GM21447 (cell line): ENCODE results near the gene SCUBE3.

ENCODE experiments used
- ATAC-seq: cut with Tn5 transposase; IDR thresholded peaks from one replicate; pipeline ENCODE4 v1.9.1; 2021; ENCODE audit not compliant: unreplicated experiment

The SCUBE3 gene

DNA sequence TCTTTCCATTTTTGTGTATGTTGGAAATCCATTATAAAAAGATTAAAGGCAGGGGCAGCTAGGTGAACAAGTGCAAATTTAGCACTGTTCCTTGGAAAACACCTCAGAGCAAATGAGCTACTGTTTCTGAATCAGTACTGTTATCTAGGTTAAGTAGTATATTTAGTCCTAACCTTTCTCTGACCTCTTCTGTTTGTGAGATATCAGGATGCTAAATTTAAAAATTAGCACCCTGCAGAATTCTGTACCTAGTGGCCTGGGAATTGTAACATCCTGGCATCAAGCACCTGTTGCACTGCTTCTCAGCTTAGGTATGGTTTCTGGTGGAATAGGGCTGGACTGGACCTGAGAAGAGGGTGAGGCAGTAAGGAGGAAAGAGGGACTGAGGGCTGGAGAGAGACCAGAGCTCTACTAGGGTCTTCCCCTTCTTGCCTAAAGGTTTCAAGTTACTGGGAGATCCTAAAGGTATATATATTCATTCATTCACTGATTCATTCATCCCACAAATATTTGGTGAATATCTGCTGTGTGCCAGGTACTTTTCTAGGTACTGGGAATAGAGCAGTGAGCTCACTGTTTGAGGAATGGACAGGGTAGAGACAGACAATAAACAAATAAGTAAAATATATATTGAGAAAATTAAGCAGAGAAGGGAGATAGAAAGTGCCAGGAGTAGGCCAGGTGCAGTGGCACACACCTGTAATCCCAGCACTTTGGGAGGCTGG, 51.0 kb downstream of the SCUBE3 start:
- ATAC-seq, result no peak

DNA sequence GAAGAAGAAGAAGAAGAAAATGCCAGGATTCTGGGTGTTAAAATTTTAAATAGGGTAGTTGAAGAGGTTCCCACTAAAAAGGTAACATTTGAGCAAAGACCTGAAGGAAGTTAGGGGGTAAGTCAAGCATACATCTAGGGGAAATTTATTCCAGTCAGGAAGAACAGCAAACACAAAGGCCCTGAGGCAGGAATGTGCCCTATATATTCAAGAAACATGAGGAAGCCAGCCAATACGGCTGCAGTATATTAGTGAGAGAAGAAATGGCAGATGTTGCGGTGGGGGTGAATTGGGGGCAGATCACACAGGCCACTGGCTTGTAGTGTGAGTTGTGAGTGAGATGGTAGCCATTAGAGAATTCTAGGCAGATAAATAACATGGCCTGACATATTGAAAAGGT, 51.8 kb downstream of the SCUBE3 start:
- no peak for ATAC-seq

DNA sequence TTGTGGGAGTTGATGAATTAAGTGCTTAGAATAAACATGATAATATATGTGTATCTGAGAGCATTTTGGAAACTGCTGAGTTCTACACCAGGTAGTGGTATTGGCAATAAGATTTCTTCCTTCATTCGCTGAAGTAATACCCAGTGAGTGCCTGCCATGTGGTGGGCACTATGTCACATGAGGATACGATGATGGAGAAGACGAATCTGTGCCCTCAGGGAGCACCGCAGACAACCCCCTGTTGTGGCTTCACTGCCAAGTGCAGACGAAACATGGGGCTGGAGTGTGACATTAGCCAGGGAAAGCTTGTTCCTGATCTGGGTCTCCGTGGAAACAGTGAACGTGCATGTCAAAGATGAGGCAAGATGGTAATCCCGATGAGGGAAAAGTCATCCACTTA, 53.7 kb downstream of the SCUBE3 start:
- ATAC-seq, result no peak

DNA sequence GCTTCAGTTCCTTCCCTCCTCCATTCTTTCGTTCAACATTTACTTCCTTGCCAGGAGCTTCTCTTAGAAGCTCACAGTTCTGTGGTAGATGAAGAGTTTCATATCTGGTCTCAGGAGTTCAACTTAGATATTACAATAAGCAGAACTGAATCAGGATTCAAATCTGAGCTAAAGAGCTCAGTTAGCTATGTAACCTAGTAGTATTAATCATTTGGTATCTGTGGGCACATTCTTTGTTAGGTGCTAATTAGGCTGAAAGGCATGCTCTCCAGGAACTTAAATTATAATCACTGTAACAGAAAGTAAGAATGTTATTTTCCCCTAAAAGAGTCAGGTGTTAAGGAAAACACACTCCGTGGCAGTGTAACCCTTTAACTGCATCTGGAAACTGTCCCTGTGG, 54.1 kb downstream of the SCUBE3 start:
- ATAC-seq, result no peak

- ATAC-seq, result no peak
These were observed 58.2 kb downstream of the SCUBE3 start for GRCh38 chr6:35272005-35272404.

- ATAC-seq, result no peak
These were observed 60.2 kb downstream of the SCUBE3 start for GRCh38 chr6:35273822-35274559.

GRCh38 chr6:35275744-35276260, 62.0 kb downstream of the SCUBE3 start:
- no peak for ATAC-seq

GRCh38 chr6:35278708-35279107, 65.0 kb downstream of the SCUBE3 start:
- ATAC-seq, result no peak

- ATAC-seq, result no peak
These were observed 67.1 kb downstream of the SCUBE3 start for GRCh38 chr6:35280903-35281302.

DNA sequence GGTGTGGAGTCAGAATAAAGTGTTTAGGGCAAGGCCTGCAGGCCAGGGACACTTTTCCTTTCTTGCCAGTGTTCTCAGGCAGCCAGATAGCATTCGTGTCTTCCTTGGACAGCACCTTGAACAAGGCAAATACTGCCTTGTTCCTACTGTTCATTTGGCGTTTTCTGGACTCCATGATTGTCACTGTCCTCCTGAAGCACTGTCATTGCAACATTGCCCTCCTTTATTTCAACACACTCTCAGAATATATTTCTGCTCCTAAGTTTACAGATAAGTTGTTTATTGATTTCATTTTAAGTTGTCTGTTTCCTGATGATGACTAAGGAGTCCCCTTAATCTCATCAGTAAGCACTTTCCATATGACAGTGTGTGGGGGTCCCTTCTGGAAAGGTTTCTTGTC, 68.7 kb downstream of the SCUBE3 start:
- ATAC-seq, result no peak

DNA sequence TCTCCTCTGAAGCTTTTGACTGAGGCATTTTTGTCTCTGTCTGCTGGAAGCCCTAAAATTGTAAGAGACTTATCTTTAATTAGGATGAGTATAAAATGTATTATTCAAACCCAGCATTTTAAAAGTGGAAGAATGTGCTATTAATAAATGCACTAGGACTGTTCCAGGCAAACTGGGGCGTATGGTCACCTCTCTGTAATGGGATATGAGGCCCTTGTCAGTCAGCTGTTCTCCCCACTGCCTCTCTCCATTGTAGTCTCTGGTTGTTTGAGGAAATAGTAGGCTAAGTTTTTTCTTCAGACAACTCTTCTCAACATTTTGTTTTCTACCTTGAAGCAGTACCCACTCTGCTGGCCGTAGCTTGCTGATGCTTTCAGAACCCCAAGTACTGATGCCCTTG, 69.6 kb downstream of the SCUBE3 start:
- ATAC-seq, result no peak

DNA sequence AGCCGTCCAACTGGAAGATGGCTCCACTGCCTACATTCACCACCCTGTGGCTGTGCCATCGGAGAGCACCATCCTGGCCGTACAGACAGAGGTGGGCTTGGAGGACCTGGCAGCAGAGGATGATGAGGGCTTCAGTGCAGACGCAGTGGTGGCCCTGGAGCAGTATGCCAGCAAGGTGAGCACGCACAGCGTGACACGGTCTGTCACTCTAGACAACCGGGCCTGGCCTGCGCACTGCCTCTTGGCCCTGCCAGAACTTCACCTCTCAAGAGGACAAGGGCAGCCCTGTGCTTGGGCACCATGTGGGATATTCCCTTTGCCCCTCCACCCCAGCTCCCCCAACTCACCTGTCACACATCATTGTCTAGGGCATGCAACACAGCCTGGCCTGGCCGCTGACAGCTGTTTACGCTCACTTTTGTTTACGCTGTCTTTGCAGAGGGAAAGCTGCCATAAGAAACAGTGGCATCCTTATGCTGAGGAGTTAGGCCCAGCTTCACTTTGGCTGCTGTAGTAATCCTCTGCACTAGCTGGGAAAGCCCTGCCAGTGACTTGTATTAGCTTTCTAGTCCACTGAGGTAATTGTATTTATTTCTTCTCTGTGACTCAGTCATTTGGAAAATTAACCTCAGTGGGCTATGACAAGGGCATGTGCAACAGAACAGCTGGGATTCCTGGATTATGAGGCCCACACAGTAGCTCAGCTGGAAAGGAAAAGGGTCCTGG, 74.1 kb downstream of the SCUBE3 start:
- no peak for ATAC-seq

DNA sequence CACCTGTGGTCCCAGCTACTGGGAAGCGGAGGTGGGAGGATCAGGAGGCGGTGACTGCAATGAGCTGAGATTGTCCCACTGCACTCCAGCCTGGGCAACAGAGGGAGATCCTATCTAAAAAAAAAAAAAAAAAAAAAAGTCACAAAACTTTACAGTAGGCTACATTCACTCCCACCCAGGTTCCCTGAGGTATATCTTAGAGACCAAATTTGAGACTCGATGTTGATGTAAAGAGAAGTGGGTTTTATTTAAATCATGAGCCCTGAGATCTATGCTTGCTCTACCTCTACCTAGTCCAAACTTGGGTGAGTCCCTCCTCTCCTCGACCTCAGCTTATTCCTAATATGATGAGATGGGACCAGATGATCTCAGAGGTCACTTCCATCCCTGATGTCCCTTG, 75.1 kb downstream of the SCUBE3 start:
- ATAC-seq, result no peak

DNA sequence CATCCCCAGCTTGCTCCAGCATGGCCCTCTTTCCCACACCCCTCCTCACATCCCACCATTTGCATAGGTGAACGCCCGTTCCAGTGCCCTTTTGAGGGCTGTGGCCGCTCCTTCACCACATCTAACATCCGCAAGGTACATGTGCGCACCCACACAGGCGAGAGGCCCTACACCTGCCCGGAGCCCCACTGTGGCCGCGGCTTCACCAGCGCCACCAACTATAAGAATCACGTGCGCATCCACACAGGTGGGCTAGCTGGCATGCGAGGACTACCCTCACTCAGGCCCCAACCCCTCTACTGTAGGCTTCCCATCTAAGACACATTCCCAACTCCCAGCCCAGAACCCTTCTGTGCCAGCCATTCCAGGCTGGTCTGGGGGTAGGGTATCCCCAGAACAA, 77.7 kb downstream of the SCUBE3 start:
- ATAC-seq, result no peak

- no peak for ATAC-seq
These were observed 78.7 kb downstream of the SCUBE3 start for GRCh38 chr6:35292494-35292893.

- ATAC-seq, result no peak
These were observed 79.9 kb downstream of the SCUBE3 start for GRCh38 chr6:35293681-35294080.

GRCh38 chr6:35294308-35294945, 80.7 kb downstream of the SCUBE3 start:
- no peak for ATAC-seq

DNA sequence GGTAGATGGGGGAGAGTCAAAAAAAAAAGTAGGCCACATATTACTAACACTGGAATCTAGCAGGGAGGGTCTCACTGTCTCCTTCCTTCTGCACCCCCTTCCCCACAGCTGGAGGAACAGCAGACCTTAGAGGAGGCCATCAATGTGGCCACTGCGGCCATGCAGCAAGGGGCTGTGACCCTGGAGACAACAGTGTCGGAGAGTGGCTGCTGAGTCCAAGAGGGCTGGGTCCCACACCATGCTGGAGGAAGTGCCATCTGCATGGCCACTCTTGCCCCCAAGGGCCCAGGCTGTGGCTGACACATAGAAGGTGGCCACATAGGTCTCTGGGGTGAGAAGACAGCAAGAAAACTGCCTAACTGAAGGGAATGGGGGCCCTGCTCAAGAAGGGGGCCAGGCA, 81.3 kb downstream of the SCUBE3 start:
- no peak for ATAC-seq

DNA sequence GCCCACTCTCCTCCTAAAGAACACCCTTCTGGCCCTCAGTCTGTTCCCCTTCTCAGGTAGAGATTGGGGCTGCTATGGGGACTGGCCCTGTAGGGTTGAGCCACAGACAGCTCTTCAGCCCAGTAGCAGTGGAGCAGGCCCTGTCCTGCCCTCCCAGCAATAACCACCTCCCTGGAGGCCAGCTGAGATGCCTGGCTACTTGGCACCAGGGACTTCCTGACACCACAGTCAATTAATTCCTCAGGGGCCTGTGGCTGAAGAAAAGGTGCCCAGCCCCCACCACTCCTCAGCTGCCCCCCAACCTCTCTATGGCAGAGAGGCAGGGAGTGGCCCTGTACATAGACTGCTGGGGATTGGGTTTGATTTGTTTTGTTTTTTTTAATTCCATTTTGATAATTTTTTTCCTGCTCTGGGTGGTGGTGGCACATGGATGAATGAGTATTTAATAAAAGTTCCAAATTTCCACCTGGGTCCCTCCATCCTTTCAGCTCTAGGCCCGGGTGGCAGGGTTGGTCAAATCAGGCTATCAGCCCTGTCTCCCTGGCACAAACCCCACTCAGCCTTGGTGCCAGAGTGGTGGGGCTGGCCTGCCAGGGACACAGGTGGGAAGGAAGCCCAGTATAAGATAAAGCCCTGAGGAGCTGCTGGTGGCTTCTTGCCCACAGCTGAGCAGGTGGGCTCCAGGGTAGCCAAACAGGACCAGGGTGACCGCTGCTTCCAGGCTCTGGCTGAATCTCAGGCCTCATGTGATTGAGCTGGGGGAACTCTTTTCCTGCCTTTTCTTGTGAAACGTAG, 82.0 kb downstream of the SCUBE3 start:
- ATAC-seq, result no peak

DNA sequence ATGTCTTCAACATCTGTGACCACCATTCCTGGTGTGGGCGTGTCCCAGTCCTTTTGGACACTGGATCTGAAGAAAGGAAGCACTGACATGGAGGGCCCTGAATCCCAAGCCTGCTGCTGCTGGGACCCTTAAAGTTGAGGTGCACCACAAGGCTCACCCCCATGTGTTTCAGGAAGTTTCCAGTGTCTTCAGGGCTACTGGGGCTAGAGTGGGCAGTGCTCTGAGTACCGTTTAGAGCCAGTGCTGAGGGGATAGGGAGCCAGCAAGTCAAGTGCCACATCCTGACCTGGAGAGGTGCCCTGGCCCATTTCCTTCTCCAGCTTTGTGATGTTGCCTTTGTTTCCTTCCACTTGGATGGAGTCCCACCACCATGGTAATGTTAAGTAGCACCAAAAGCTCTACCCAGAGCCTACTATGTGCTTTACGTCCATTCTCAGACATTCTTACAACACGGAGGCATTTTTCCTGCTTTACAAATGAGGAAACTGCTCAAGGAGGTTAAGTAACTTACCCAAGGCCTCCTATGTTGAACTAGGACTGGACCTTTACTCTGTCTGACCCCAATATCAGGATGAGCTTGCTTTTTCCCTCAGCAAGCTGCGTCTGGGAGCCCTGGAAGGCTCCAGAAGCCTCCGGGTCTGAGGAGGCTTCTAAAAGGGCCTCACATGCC, 83.3 kb downstream of the SCUBE3 start:
- ATAC-seq, result no peak
